Left lobe of liver (tissue), 2 donors: ENCODE results near the gene MIEF1. TPM values are rescaled to one million over a fixed set of nuclear protein-coding genes. Genes with fewer than 3 reads are reported as not detected.
A peak's percentile ranks its signal among the peaks of the same experiment; 100 is the strongest.
"Not testable (repeated sequence)": the region's sequence is repeated elsewhere in the genome, so short reads cannot be mapped to it uniquely, and the experiment has no call there.

Source experiments
- ATAC-seq: fragments of 200-7000 bp; cut with Tn5 transposase; one replicate; pipeline ENCODE4 v1.9.1; 2020; ENCODE audit warnings: mild to moderate bottlenecking, moderate library complexity
- DNase-seq: peaks from one replicate; pipeline ENCODE4 v3.0.0-alpha.2; 2020; ENCODE audit warnings: low spot score
- total RNA-seq: library from RNA; stranded (reverse); gene quantifications from one replicate; pipeline ENCODE4 v1.2.1, GENCODE V29; 2021
- donor health status: DM: no; HTN: no; CAD: no; lungs with moderate emphysema.
- donor health status: DM: no; HTN: yes; CAD: no.

The MIEF1 gene
- total RNA-seq, 1 donor from 2014 or later, result 26.1 TPM

- no peak for ATAC-seq
- DNase-seq, result no peak
Measured at GRCh38 chr22:39511226-39511625, 9.1 kb downstream of the MIEF1 start.

GRCh38 chr22:39512026-39512425, 9.9 kb downstream of the MIEF1 start:
- ATAC-seq, result no peak
- DNase-seq, result no peak

- ATAC-seq, result peak; percentile 28
- DNase-seq, result no peak
Measured at GRCh38 chr22:39513791-39514190, 11.7 kb downstream of the MIEF1 start.

GRCh38 chr22:39514373-39514973, 12.4 kb downstream of the MIEF1 start:
- DNase-seq (no peak), ATAC-seq (peak; percentile 69)

GRCh38 chr22:39515266-39516050, 13.4 kb downstream of the MIEF1 start:
- DNase-seq (no peak), ATAC-seq (no peak)

GRCh38 chr22:39517470-39517869, 15.4 kb downstream of the MIEF1 start:
- ATAC-seq (no peak), DNase-seq (no peak)

GRCh38 chr22:39518144-39518786, 16.2 kb downstream of the MIEF1 start:
- DNase-seq (no peak), ATAC-seq (no peak)

- ATAC-seq (peak; percentile 2), DNase-seq (no peak)
Measured at GRCh38 chr22:39518996-39519680, 17.0 kb downstream of the MIEF1 start.

GRCh38 chr22:39519681-39520225, 17.7 kb downstream of the MIEF1 start:
- DNase-seq, result peak; percentile 97

GRCh38 chr22:39520226-39521105, 18.4 kb downstream of the MIEF1 start, which contains the start of gene ATF4:
Gene ATF4 (plus strand): TSS chr22:39520562. CDS start chr22:39521446, 884 bp downstream.
- ATAC-seq (peak; percentile 73), DNase-seq (peak; percentile 92)

More at GRCh38 chr22:39519681-39520225, 17.7 kb downstream of the MIEF1 start:
- peak; percentile 84 for ATAC-seq

- not testable (repeated sequence) for DNase-seq, ATAC-seq
Measured at GRCh38 chr22:39521106-39521885, 19.2 kb downstream of the MIEF1 start.

- not testable (repeated sequence) for DNase-seq, ATAC-seq
Measured at GRCh38 chr22:39522091-39522490, 20.0 kb downstream of the MIEF1 start.

- ATAC-seq (no peak), DNase-seq (no peak)
Measured at GRCh38 chr22:39522567-39523300, 20.6 kb downstream of the MIEF1 start.

- no peak for ATAC-seq
- DNase-seq, result no peak
Measured at GRCh38 chr22:39524089-39524752, 22.1 kb downstream of the MIEF1 start.

- DNase-seq (no peak), ATAC-seq (no peak)
Measured at GRCh38 chr22:39524753-39525657, 22.9 kb downstream of the MIEF1 start.

GRCh38 chr22:39525658-39525975, 23.5 kb downstream of the MIEF1 start:
- ATAC-seq (no peak), DNase-seq (no peak)

GRCh38 chr22:39526736-39527171, 24.7 kb downstream of the MIEF1 start:
- no peak for ATAC-seq

More at GRCh38 chr22:39526736-39527171, 24.7 kb downstream of the MIEF1 start:
- DNase-seq, result no peak
